ENCODE data around the gene SMOC1. TPM values are rescaled to one million over a fixed set of nuclear protein-coding genes. Genes with fewer than 3 reads are reported as not detected.

SMOC1 gene
- polyA plus RNA-seq, 3 donors: not detected

DNA sequence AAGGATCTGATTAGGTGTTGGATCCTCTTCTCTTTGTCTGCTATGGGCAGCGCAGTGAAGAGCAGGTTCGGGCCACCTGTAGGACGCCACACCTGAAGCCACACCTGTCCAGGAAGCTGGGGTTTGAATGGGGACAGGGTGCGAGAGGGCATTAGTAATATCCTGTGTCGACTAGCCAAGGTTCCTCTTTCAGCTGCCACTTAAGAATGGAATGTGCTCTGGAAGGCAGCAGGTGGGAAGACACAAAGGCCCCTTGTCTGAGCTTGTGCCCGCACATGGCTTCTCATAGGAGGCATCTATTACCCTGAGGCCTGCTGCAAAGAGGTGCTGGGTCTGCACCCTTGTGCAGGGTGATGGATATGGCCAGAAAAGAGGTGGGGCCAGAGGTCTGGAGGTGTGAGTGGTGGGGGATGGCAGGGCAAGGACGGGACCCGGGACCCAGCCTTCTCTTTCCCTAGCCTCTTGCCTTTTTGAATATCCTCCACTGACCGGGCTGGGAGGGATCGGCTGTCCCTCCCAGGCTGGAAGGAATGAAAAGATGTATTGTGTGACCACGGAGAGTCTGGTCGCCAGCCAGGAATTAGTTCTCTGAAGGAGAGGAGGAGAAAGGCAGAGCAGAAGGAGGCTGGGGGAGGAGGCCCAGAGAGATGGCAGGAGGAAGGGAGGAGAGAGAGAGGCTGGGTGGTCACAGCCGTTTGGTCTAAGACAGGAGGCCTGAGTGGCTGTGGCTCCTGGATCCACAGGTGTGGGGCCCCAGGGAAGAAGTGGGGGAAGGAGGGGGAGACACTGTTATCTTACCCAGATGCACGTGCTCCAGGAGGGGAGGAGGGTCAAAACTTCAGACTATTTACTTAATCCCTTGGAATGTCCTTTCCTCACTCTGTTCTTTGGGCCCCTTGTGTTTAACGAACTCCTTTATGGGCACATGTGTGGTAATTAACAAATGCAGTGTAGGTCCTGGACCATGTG, 101.5 kb downstream of the SMOC1 start:
- Mint-ChIP-seq H3K27ac (no peak overlapping the region), H3K4me3 (no peak overlapping the region), H3K9me3 (no peaks in the 10 kb centered on the region), H3K4me1 (no peaks in the 10 kb centered on the region), H3K27me3 (ENCODE audit: low read depth in 3 of 3) (peaks cover 3 to 12% (median 11%) of the 10 kb centered on the region in 3 donors), H3K36me3 (no peaks in the 10 kb centered on the region)
- Histone ChIP-seq H3K27me3 (ENCODE audit: control insufficient read depth in 2 of 2, insufficient read depth in 2 of 2, low read length in 2 of 2) (peaks cover 0 to 4% of the 10 kb centered on the region in 2 donors), H3K9ac (ENCODE audit: insufficient read depth, low read length, poor library complexity, severe bottlenecking) (no peak overlapping the region), H3K9me3 (replicated peaks in 1 of 2; ENCODE audit: control insufficient read depth in 1 of 2, insufficient read depth in 1 of 2, low read length in 2 of 2) (no peaks in the 10 kb centered on the region), H3K4me2 (replicated peaks; ENCODE audit: extremely low read depth, low read length, poor library complexity, severe bottlenecking) (no peak overlapping the region), H3K4me3 (replicated peaks in 1 of 3; ENCODE audit: low read depth in 2 of 3, low read length in 3 of 3) (no peak overlapping the region), H4K20me1 (ENCODE audit: insufficient read depth, low read length) (no peaks in the 10 kb centered on the region), H2AFZ (ENCODE audit: insufficient read depth, low read depth, low read length, poor library complexity, severe bottlenecking) (no peak overlapping the region), H3K36me3 (replicated peaks in 1 of 2; ENCODE audit: control insufficient read depth in 1 of 2, insufficient read depth in 2 of 2, low read length in 2 of 2) (no peaks in the 10 kb centered on the region), H3K27ac (ENCODE audit: low read depth in 1 of 2, low read length in 2 of 2) (no peak overlapping the region), H3K79me2 (ENCODE audit: insufficient read depth, low read length) (no peaks in the 10 kb centered on the region), H3K4me1 (ENCODE audit: control insufficient read depth in 1 of 2, insufficient read depth in 2 of 2, low read length in 2 of 2) (no peaks in the 10 kb centered on the region)
- 64% methylated on average over 7 of the region's 15 CpGs for WGBS (ENCODE audit: insufficient coverage)
- TF ChIP-seq CTCF (IDR thresholded peaks at IDR 0.05): no peak
- intact Hi-C loops (cut with micrococcal nuclease): no loop called here
- no peak for DNase-seq

GRCh38 chr14:69982220-69982839, 103.1 kb downstream of the SMOC1 start:
- Mint-ChIP-seq H3K9me3 (no peaks in the 10 kb centered on the region), H3K4me1 (no peaks in the 10 kb centered on the region), H3K36me3 (no peaks in the 10 kb centered on the region), H3K4me3 (no peak overlapping the region), H3K27me3 (ENCODE audit: low read depth in 3 of 3) (peaks cover 3 to 15% (median 11%) of the 10 kb centered on the region in 3 donors), H3K27ac (no peak overlapping the region)
- H3K9ac ChIP-seq (ENCODE audit: insufficient read depth, low read length, poor library complexity, severe bottlenecking): no peak overlapping the region
- H3K4me3 ChIP-seq (replicated peaks in 1 of 3; ENCODE audit: low read depth in 2 of 3, low read length in 3 of 3): no peak overlapping the region
- H3K27me3 ChIP-seq (ENCODE audit: control insufficient read depth in 2 of 2, insufficient read depth in 2 of 2, low read length in 2 of 2): peaks cover 0 to 4% of the 10 kb centered on the region in 2 donors
- no peaks in the 10 kb centered on the region for H3K9me3 ChIP-seq (replicated peaks in 1 of 2; ENCODE audit: control insufficient read depth in 1 of 2, insufficient read depth in 1 of 2, low read length in 2 of 2)
- 86% methylated on average over 2 of the region's 6 CpGs for WGBS (ENCODE audit: insufficient coverage)
- H4K20me1 ChIP-seq (ENCODE audit: insufficient read depth, low read length): no peaks in the 10 kb centered on the region
- no peak overlapping the region for H2AFZ ChIP-seq (ENCODE audit: insufficient read depth, low read depth, low read length, poor library complexity, severe bottlenecking)
- H3K4me1 ChIP-seq (ENCODE audit: control insufficient read depth in 1 of 2, insufficient read depth in 2 of 2, low read length in 2 of 2): no peaks in the 10 kb centered on the region
- no peak for TF ChIP-seq CTCF (IDR thresholded peaks at IDR 0.05)
- H3K36me3 ChIP-seq (replicated peaks in 1 of 2; ENCODE audit: control insufficient read depth in 1 of 2, insufficient read depth in 2 of 2, low read length in 2 of 2): no peaks in the 10 kb centered on the region
- H3K79me2 ChIP-seq (ENCODE audit: insufficient read depth, low read length): no peaks in the 10 kb centered on the region
- DNase-seq: no peak
- H3K27ac ChIP-seq (ENCODE audit: low read depth in 1 of 2, low read length in 2 of 2): no peak overlapping the region
- intact Hi-C loops (cut with micrococcal nuclease): no loop called here
- H3K4me2 ChIP-seq (replicated peaks; ENCODE audit: extremely low read depth, low read length, poor library complexity, severe bottlenecking): no peak overlapping the region
